Measurements from ENCODE around the gene CDH4.

CDH4 gene

GRCh38 chr20:61815678-61816077, 563.6 kb downstream of the CDH4 start:
- no peak for FAIRE-seq
- DNase-seq (ENCODE audit: insufficient read length, low spot score): no peak

- no peak for FAIRE-seq
- DNase-seq (ENCODE audit: insufficient read length, low spot score): no peak
These were observed 564.8 kb downstream of the CDH4 start for GRCh38 chr20:61816606-61817460.

- DNase-seq (ENCODE audit: insufficient read length, low spot score) (no peak), FAIRE-seq (no peak)
These were observed 565.5 kb downstream of the CDH4 start for GRCh38 chr20:61817575-61817974.

- DNase-seq (ENCODE audit: insufficient read length, low spot score) (no peak), FAIRE-seq (no peak)
These were observed 566.9 kb downstream of the CDH4 start for GRCh38 chr20:61818746-61819573.

- DNase-seq (ENCODE audit: insufficient read length, low spot score) (no peak), FAIRE-seq (no peak)
These were observed 567.4 kb downstream of the CDH4 start for GRCh38 chr20:61819574-61819846.

GRCh38 chr20:61819921-61820825, 568.1 kb downstream of the CDH4 start:
- no peak for FAIRE-seq
- DNase-seq (ENCODE audit: insufficient read length, low spot score): no peak

- FAIRE-seq (no peak), DNase-seq (ENCODE audit: insufficient read length, low spot score) (no peak)
These were observed 569.7 kb downstream of the CDH4 start for GRCh38 chr20:61821735-61822134.

GRCh38 chr20:61822396-61822795, 570.3 kb downstream of the CDH4 start:
- FAIRE-seq (no peak), DNase-seq (ENCODE audit: insufficient read length, low spot score) (no peak)

GRCh38 chr20:61823242-61823641, 571.2 kb downstream of the CDH4 start:
- DNase-seq (ENCODE audit: insufficient read length, low spot score) (no peak), FAIRE-seq (no peak)

- DNase-seq (ENCODE audit: insufficient read length, low spot score) (no peak), FAIRE-seq (no peak)
These were observed 576.8 kb downstream of the CDH4 start for GRCh38 chr20:61828891-61829290.

- no peak for FAIRE-seq
These were observed 577.5 kb downstream of the CDH4 start for GRCh38 chr20:61829526-61829925.

GRCh38 chr20:61830241-61830930, 578.3 kb downstream of the CDH4 start:
- FAIRE-seq (no peak), DNase-seq (ENCODE audit: insufficient read length, low spot score) (no peak)

More at GRCh38 chr20:61829526-61829925, 577.5 kb downstream of the CDH4 start:
- DNase-seq (ENCODE audit: insufficient read length, low spot score): no peak

- FAIRE-seq: no peak
These were observed 578.9 kb downstream of the CDH4 start for GRCh38 chr20:61830991-61831390.

GRCh38 chr20:61832181-61832580, 580.1 kb downstream of the CDH4 start:
- DNase-seq (ENCODE audit: insufficient read length, low spot score) (no peak), FAIRE-seq (no peak)

More at GRCh38 chr20:61830991-61831390, 578.9 kb downstream of the CDH4 start:
- DNase-seq (ENCODE audit: insufficient read length, low spot score): no peak

- FAIRE-seq: no peak
- DNase-seq (ENCODE audit: insufficient read length, low spot score): no peak
These were observed 581.9 kb downstream of the CDH4 start for GRCh38 chr20:61833807-61834610.

- FAIRE-seq (no peak), DNase-seq (ENCODE audit: insufficient read length, low spot score) (no peak)
These were observed 583.2 kb downstream of the CDH4 start for GRCh38 chr20:61835301-61835700.

- FAIRE-seq: no peak
These were observed 583.8 kb downstream of the CDH4 start for GRCh38 chr20:61835791-61836350.

GRCh38 chr20:61837200-61837599, 585.1 kb downstream of the CDH4 start:
- no peak for DNase-seq (ENCODE audit: insufficient read length, low spot score)
- no peak for FAIRE-seq

More at GRCh38 chr20:61835791-61836350, 583.8 kb downstream of the CDH4 start:
- DNase-seq (ENCODE audit: insufficient read length, low spot score): no peak

GRCh38 chr20:61839223-61839911, 587.3 kb downstream of the CDH4 start:
- no peak for FAIRE-seq

More at GRCh38 chr20:61839223-61839911, 587.3 kb downstream of the CDH4 start:
- DNase-seq (ENCODE audit: insufficient read length, low spot score): no peak

Measured in GM19239 (cell line).